ENCODE results near the gene TDRD10. TPM values are rescaled to one million over a fixed set of nuclear protein-coding genes. Genes with fewer than 3 reads are reported as not detected.

TDRD10 gene
- total RNA-seq, 1 donor from 2014 or later, result not detected

GRCh38 chr1:154546264-154547063, 44.4 kb downstream of the TDRD10 start:
- Mint-ChIP-seq H3K27me3 (ENCODE audit: low read depth, unreplicated experiment) (peaks cover 29% of the 10 kb centered on the region), H3K4me3 (ENCODE audit: unreplicated experiment) (no peak overlapping the region), H3K36me3 (ENCODE audit: low read depth, unreplicated experiment) (peaks cover 15% of the 10 kb centered on the region), H3K27ac (ENCODE audit: unreplicated experiment) (no peak overlapping the region), H3K9me3 (ENCODE audit: unreplicated experiment) (peaks cover 1% of the 10 kb centered on the region), H3K4me1 (ENCODE audit: low read depth, unreplicated experiment) (peaks cover 6% of the 10 kb centered on the region)
- no peak overlapping the region for H3K4me3 ChIP-seq (ENCODE audit: insufficient read depth, low read depth, low read length)
- peaks cover 4% of the 10 kb centered on the region for H3K4me1 ChIP-seq (ENCODE audit: insufficient read depth, low read length)
- no peak overlapping the region for H3K4me2 ChIP-seq (ENCODE audit: low read length)
- DNase-seq (ENCODE audit: low read depth), result no peak
- TF ChIP-seq EZH2 (IDR thresholded peaks at IDR 0.05; ENCODE audit: insufficient read depth, low read length) (no peak), CTCF (IDR thresholded peaks at IDR 0.05; ENCODE audit: insufficient read depth, low read depth, low read length) (peak; percentile 52)
- peaks cover 24% of the 10 kb centered on the region for H3K27me3 ChIP-seq (ENCODE audit: insufficient read depth, low read length)
- no peaks in the 10 kb centered on the region for H3K79me2 ChIP-seq (ENCODE audit: insufficient read depth, low read length)
- H2AFZ ChIP-seq (ENCODE audit: low read depth, low read length), result no peak overlapping the region
- FAIRE-seq, result no peak
- H3K9ac ChIP-seq (ENCODE audit: low read length), result no peak overlapping the region
- H3K9me3 ChIP-seq (ENCODE audit: insufficient read depth, low read depth, low read length), result no peaks in the 10 kb centered on the region
- H3K27ac ChIP-seq (ENCODE audit: low read depth, low read length), result no peak overlapping the region
- peaks cover 44% of the 10 kb centered on the region for H4K20me1 ChIP-seq (ENCODE audit: insufficient read depth, low read length)
- peaks cover 22% of the 10 kb centered on the region for H3K36me3 ChIP-seq (ENCODE audit: insufficient read depth, low read length)

- no peak for TF ChIP-seq CTCF (IDR thresholded peaks at IDR 0.05; ENCODE audit: insufficient read depth, low read depth, low read length)
- no peak for TF ChIP-seq EZH2 (IDR thresholded peaks at IDR 0.05; ENCODE audit: insufficient read depth, low read length)
- Mint-ChIP-seq H3K36me3 (ENCODE audit: low read depth, unreplicated experiment) (peaks cover 18% of the 10 kb centered on the region), H3K4me1 (ENCODE audit: low read depth, unreplicated experiment) (peaks cover 6% of the 10 kb centered on the region), H3K27me3 (ENCODE audit: low read depth, unreplicated experiment) (peaks cover 21% of the 10 kb centered on the region), H3K9me3 (ENCODE audit: unreplicated experiment) (peaks cover 1% of the 10 kb centered on the region), H3K4me3 (ENCODE audit: unreplicated experiment) (no peak overlapping the region), H3K27ac (ENCODE audit: unreplicated experiment) (no peak overlapping the region)
- Histone ChIP-seq H3K4me1 (ENCODE audit: insufficient read depth, low read length) (peaks cover 4% of the 10 kb centered on the region), H3K27ac (ENCODE audit: low read depth, low read length) (no peak overlapping the region), H3K36me3 (ENCODE audit: insufficient read depth, low read length) (peaks cover 23% of the 10 kb centered on the region), H2AFZ (ENCODE audit: low read depth, low read length) (no peak overlapping the region), H3K4me2 (ENCODE audit: low read length) (no peak overlapping the region), H3K9ac (ENCODE audit: low read length) (no peak overlapping the region), H3K4me3 (ENCODE audit: insufficient read depth, low read depth, low read length) (no peak overlapping the region), H3K79me2 (ENCODE audit: insufficient read depth, low read length) (no peaks in the 10 kb centered on the region), H3K9me3 (ENCODE audit: insufficient read depth, low read depth, low read length) (no peaks in the 10 kb centered on the region), H4K20me1 (ENCODE audit: insufficient read depth, low read length) (peaks cover 50% of the 10 kb centered on the region), H3K27me3 (ENCODE audit: insufficient read depth, low read length) (peaks cover 17% of the 10 kb centered on the region)
- no peak for FAIRE-seq
- no peak for DNase-seq (ENCODE audit: low read depth)
Observed at GRCh38 chr1:154547105-154547732, 45.2 kb downstream of the TDRD10 start.

All from astrocyte (in vitro differentiated cells and primary cell).